ENCODE measurements around the gene HIPK2.

Gene HIPK2

GRCh38 chr7:139639563-139639962 lies 138.2 kb downstream of the HIPK2 start:
- DNase-seq (ENCODE audit: low spot score), result no peak
- in situ Hi-C loops (cut with MboI; ENCODE audit: low sequenced_read_pairs, unreplicated experiment), result no loop called here
- no peak for TF ChIP-seq CTCF (IDR thresholded peaks at IDR 0.05; ENCODE audit: borderline replicate concordance, control extremely low read depth, extremely low read depth, insufficient read depth, missing control alignments)

GRCh38 chr7:139635526-139636302 lies 142.1 kb downstream of the HIPK2 start:
- no peak for DNase-seq (ENCODE audit: low spot score)
- no peak for TF ChIP-seq CTCF (IDR thresholded peaks at IDR 0.05; ENCODE audit: borderline replicate concordance, control extremely low read depth, extremely low read depth, insufficient read depth, missing control alignments)
- in situ Hi-C loops (cut with MboI; ENCODE audit: low sequenced_read_pairs, unreplicated experiment), result no loop called here

GRCh38 chr7:139634087-139634486 lies 143.7 kb downstream of the HIPK2 start:
- TF ChIP-seq CTCF (IDR thresholded peaks at IDR 0.05; ENCODE audit: borderline replicate concordance, control extremely low read depth, extremely low read depth, insufficient read depth, missing control alignments), result no peak
- DNase-seq (ENCODE audit: low spot score), result no peak
- in situ Hi-C loops (cut with MboI; ENCODE audit: low sequenced_read_pairs, unreplicated experiment), result no loop called here

- in situ Hi-C loops (cut with MboI; ENCODE audit: low sequenced_read_pairs, unreplicated experiment), result no loop called here
- no peak for TF ChIP-seq CTCF (IDR thresholded peaks at IDR 0.05; ENCODE audit: borderline replicate concordance, control extremely low read depth, extremely low read depth, insufficient read depth, missing control alignments)
- no peak for DNase-seq (ENCODE audit: low spot score)
Observed at GRCh38 chr7:139631520-139632031, 146.2 kb downstream of the HIPK2 start.

GRCh38 chr7:139630643-139631519 lies 146.9 kb downstream of the HIPK2 start:
- TF ChIP-seq CTCF (IDR thresholded peaks at IDR 0.05; ENCODE audit: borderline replicate concordance, control extremely low read depth, extremely low read depth, insufficient read depth, missing control alignments), result no peak
- in situ Hi-C loops (cut with MboI; ENCODE audit: low sequenced_read_pairs, unreplicated experiment), result no loop called here
- DNase-seq (ENCODE audit: low spot score), result no peak

- in situ Hi-C loops (cut with MboI; ENCODE audit: low sequenced_read_pairs, unreplicated experiment), result no loop called here
- DNase-seq (ENCODE audit: low spot score), result no peak
- no peak for TF ChIP-seq CTCF (IDR thresholded peaks at IDR 0.05; ENCODE audit: borderline replicate concordance, control extremely low read depth, extremely low read depth, insufficient read depth, missing control alignments)
Observed at GRCh38 chr7:139629392-139630082, 148.3 kb downstream of the HIPK2 start.
